ENCODE results near the gene ZBTB32.
"Not testable (repeated sequence)": the region's sequence is repeated elsewhere in the genome, so short reads cannot be mapped to it uniquely, and the experiment has no call there.

Gene ZBTB32

GRCh38 chr19:35704218-35704617 is at the start of gene ZBTB32:
TSS of gene ZBTB32 (plus strand) at chr19:35704558. CDS start at chr19:35714627, 10,069 bp downstream.
- DNase-seq: no peak

GRCh38 chr19:35654828-35655227 is 49.5 kb upstream of the ZBTB32 start:
- not testable (repeated sequence) for DNase-seq

- no peak for DNase-seq
Measured at GRCh38 chr19:35655600-35655999, 48.8 kb upstream of the ZBTB32 start.

- DNase-seq: no peak
Measured at GRCh38 chr19:35656700-35657099, 47.7 kb upstream of the ZBTB32 start.

GRCh38 chr19:35657904-35658700 is 46.3 kb upstream of the ZBTB32 start:
- DNase-seq: no peak

- DNase-seq: no peak
Measured at GRCh38 chr19:35661995-35662340, 42.4 kb upstream of the ZBTB32 start.

- DNase-seq: no peak
Measured at GRCh38 chr19:35663981-35664380, 40.4 kb upstream of the ZBTB32 start.

GRCh38 chr19:35665157-35665556 is 39.2 kb upstream of the ZBTB32 start:
- no peak for DNase-seq

GRCh38 chr19:35665604-35666003 is 38.8 kb upstream of the ZBTB32 start:
- no peak for DNase-seq

- no peak for DNase-seq
Measured at GRCh38 chr19:35666251-35666913, 38.0 kb upstream of the ZBTB32 start, which contains the start of gene UPK1A. TSS of gene UPK1A (plus strand) at chr19:35666517. CDS start at chr19:35666813, 296 bp downstream.

- no peak for DNase-seq
Measured at GRCh38 chr19:35669566-35669965, 34.8 kb upstream of the ZBTB32 start.

- DNase-seq: no peak
Measured at GRCh38 chr19:35669974-35670373, 34.4 kb upstream of the ZBTB32 start.

GRCh38 chr19:35670686-35671085 is 33.7 kb upstream of the ZBTB32 start:
- DNase-seq: no peak

- no peak for DNase-seq
Measured at GRCh38 chr19:35671818-35672217, 32.5 kb upstream of the ZBTB32 start.

GRCh38 chr19:35673121-35673804 is 31.1 kb upstream of the ZBTB32 start:
- peak; percentile 11 for DNase-seq

GRCh38 chr19:35675589-35676140 is 28.7 kb upstream of the ZBTB32 start:
- DNase-seq: no peak

GRCh38 chr19:35689836-35690235 is 14.5 kb upstream of the ZBTB32 start:
- DNase-seq: no peak

GRCh38 chr19:35691106-35691505 is 13.3 kb upstream of the ZBTB32 start:
- not testable (repeated sequence) for DNase-seq

- no peak for DNase-seq
Measured at GRCh38 chr19:35692010-35692409, 12.3 kb upstream of the ZBTB32 start.

GRCh38 chr19:35693422-35693821 is 10.9 kb upstream of the ZBTB32 start:
- DNase-seq: no peak

- DNase-seq: peak; percentile 89
Measured at GRCh38 chr19:35693835-35694599, 10.3 kb upstream of the ZBTB32 start.

GRCh38 chr19:35695895-35696422 is 8.4 kb upstream of the ZBTB32 start:
- DNase-seq: no peak

Data from activated CD4-positive, alpha-beta T cell treated with anti-CD3 and anti-CD28 coated beads, Interleukin-2, amount 50 U/mL, for 1 hour (primary cell).